GM12878 (cell line): ENCODE results near the gene FRRS1L. TPM values are rescaled to one million over a fixed set of nuclear protein-coding genes. Genes with fewer than 3 reads are reported as not detected.

Experiments used
- ATAC-seq: fragments of 200-7000 bp; cut with Tn5 transposase; 3 replicates; pipeline ENCODE4 v1.9.1; 2020; ENCODE audit warnings: mild to moderate bottlenecking, moderate library complexity
- BruUV-seq: library from RNA; stranded (reverse); fragments of 400-500 nt; replicated peaks from 2 replicates; lab custom pipeline; 2021; lab: Mats Ljungman, UMichigan
- CTCF ChIA-PET: fragments of 300-600 bp; sonication (Branson Sonifier 250); formaldehyde crosslinking; extraction: SDS; loops from one replicate; lab custom pipeline; 2021; ENCODE audit warnings: inconsistent platforms; lab: Yijun Ruan, JAX
- POLR2A ChIA-PET: fragments of 350-600 bp; formaldehyde crosslinking; extraction: SDS; loops from one replicate; lab custom pipeline; 2021; ENCODE audit warnings: inconsistent platforms; lab: Charles Lee
- RAD21 ChIA-PET: fragments of 300-600 bp; sonication (Branson Sonifier 250); formaldehyde crosslinking; loops from one replicate; lab custom pipeline; 2023; ENCODE audit warnings: antibody characterized with exemption; ENCODE audit not compliant: unreplicated experiment; lab: Charles Lee
- SMC1A ChIA-PET: fragments of 300-600 bp; sonication (Branson Sonifier 250); formaldehyde crosslinking; loops from one replicate; lab custom pipeline; 2023; ENCODE audit not compliant: unreplicated experiment, uncharacterized antibody; lab: Charles Lee
- DNase-seq: peaks from one replicate; pipeline ENCODE4 v3.0.0-alpha.2; 2011; ENCODE audit warnings: low read depth, low spot score
- FAIRE-seq: peaks from 3 replicates; lab custom pipeline; 2011; peaks lifted over from hg19 to GRCh38; lab: Jason Lieb, UNC
- H2AFZ ChIP-seq: 2 replicates; pipeline ENCODE4 v1.6.0; 2011; ENCODE audit warnings: low read depth, low read length, control low read depth; ENCODE audit not compliant: control insufficient read depth
- H3K27ac ChIP-seq: 2 replicates; pipeline ENCODE4 v1.5.1; 2011; ENCODE audit warnings: control low read depth; ENCODE audit not compliant: control insufficient read depth, insufficient read depth
- H3K27me3 ChIP-seq, 2 experiments: replicated peaks in 1 of 2; 2 replicates each; pipeline versions ENCODE4 v1.6.0 to v1.6.1; 2011; ENCODE audit warnings: low read length in 1 of 2; ENCODE audit not compliant: control insufficient read depth in 2 of 2, insufficient read depth in 2 of 2
- H3K36me3 ChIP-seq, 2 experiments: 2 replicates each; pipeline ENCODE4 v1.5.1; 2011; ENCODE audit warnings: low read length in 1 of 2; ENCODE audit not compliant: control insufficient read depth in 2 of 2, insufficient read depth in 2 of 2
- H3K4me1 ChIP-seq: 2 replicates; pipeline ENCODE4 v1.6.1; 2011; ENCODE audit warnings: mild to moderate bottlenecking, low read length, moderate library complexity, mixed read lengths; ENCODE audit not compliant: control insufficient read depth, insufficient read depth
- H3K4me2 ChIP-seq: 2 replicates; pipeline ENCODE4 v1.6.0; 2011; ENCODE audit warnings: control low read depth; ENCODE audit not compliant: control insufficient read depth, insufficient read depth
- H3K4me3 ChIP-seq: fragments of 200-600 bp; sonication (generic); 2 replicates; pipeline ENCODE4 v1.5.1; 2016
- H3K79me2 ChIP-seq: 2 replicates; pipeline ENCODE4 v1.6.0; 2011; ENCODE audit warnings: low read length; ENCODE audit not compliant: control insufficient read depth, insufficient read depth
- H3K9ac ChIP-seq: 2 replicates; pipeline ENCODE4 v1.8.0; 2011; ENCODE audit warnings: low read length, control low read depth, mixed read lengths; ENCODE audit not compliant: control insufficient read depth, insufficient read depth
- H3K9me3 ChIP-seq: replicated peaks from 3 replicates; pipeline ENCODE4 v1.5.1; 2011; ENCODE audit warnings: mild to moderate bottlenecking, low read length; ENCODE audit not compliant: control insufficient read depth, insufficient read depth
- H4K20me1 ChIP-seq: 2 replicates; pipeline ENCODE4 v1.6.0; 2011; ENCODE audit not compliant: control insufficient read depth, insufficient read depth
- BCL11A ChIP-seq: IDR thresholded peaks from 2 replicates; pipeline ENCODE4 v1.6.1; 2011; ENCODE audit warnings: low read depth, low read length
- BCLAF1 ChIP-seq: fragments of 450-650 bp; IDR thresholded peaks from 2 replicates; pipeline ENCODE4 v1.6.1; 2017; ENCODE audit warnings: antibody characterized with exemption, mild to moderate bottlenecking, moderate library complexity
- DPF2 ChIP-seq: fragments of 450-650 bp; IDR thresholded peaks from 2 replicates; pipeline ENCODE4 v1.6.1; 2017; ENCODE audit warnings: mild to moderate bottlenecking
- PML ChIP-seq: IDR thresholded peaks from 2 replicates; pipeline ENCODE4 v1.6.1; 2012; ENCODE audit warnings: low read length, inconsistent platforms
- SMAD5 ChIP-seq: IDR thresholded peaks from 2 replicates; pipeline ENCODE4 v1.6.1; 2016; ENCODE audit warnings: antibody characterized with exemption, low read depth
- TAF1 ChIP-seq: IDR thresholded peaks from 2 replicates; pipeline ENCODE4 v1.6.1; 2011; ENCODE audit warnings: mild to moderate bottlenecking, low read depth, low read length, borderline replicate concordance
- YY1 ChIP-seq: IDR thresholded peaks from 2 replicates; pipeline ENCODE4 v1.6.1; 2011; ENCODE audit warnings: low read depth, mild to moderate bottlenecking, low read length
- ZNF24 ChIP-seq: fragments of 450-650 bp; IDR thresholded peaks from 2 replicates; pipeline ENCODE4 v1.6.1; 2017; ENCODE audit warnings: antibody characterized with exemption, mild to moderate bottlenecking
- WGBS: methylation state at CpG from one replicate; pipeline ENCODE4 v1.1.6; 2016; ENCODE audit warnings: low lambda C conversion rate; ENCODE audit not compliant: insufficient replicate concordance, insufficient coverage; ENCODE audit errors: missing lambda C conversion rate; 5-methylcytosine and 5-hydroxymethylcytosine counted together
- in situ Hi-C: fragments of 300-500 bp; cut with MboI; formaldehyde crosslinking; loops from 9 replicates; pipeline ENCODE4 v1.14.3; 2018; ENCODE audit warnings: mixed read lengths
- intact Hi-C: fragments of 100-400 bp; cut with micrococcal nuclease; formaldehyde crosslinking; loops from one replicate; pipeline ENCODE4 v1.14.2; 2022; ENCODE audit not compliant: unreplicated experiment
- polyA plus RNA-seq, 11 experiments: library from polyadenylated mRNA; depleted of rRNA in 4 of 11; unstranded in 6 of 11; stranded (reverse) in 5 of 11; fragments of >200 nt; fragmentation: Nextera tagmentation in 4 of 11; fragmentation: Illumina TruSeq in 1 of 11; extraction: Ambion mirVana in 4 of 11; extraction: Trizol in 1 of 11; gene quantifications; 1 replicate in 1 of 11; 2 replicates in 10 of 11; pipeline versions ENCODE4 v1.2.1 to v1.2.3, GENCODE V29; 2011 to 2016; ENCODE audit warnings: inconsistent platforms in 2 of 11, missing spikeins in 2 of 11, low read depth in 1 of 11
- total RNA-seq, 4 experiments: library from RNA; depleted of rRNA in 3 of 4; stranded (reverse); fragments of >200 nt in 3 of 4; fragmentation: Illumina TruSeq in 1 of 4; extraction: Trizol in 1 of 4; gene quantifications; 2 replicates each; pipeline versions ENCODE4 v1.2.1 to v1.2.3, GENCODE V29; 2013 to 2021
- TF ChIP-seq, protein P1 (sequence below): IDR thresholded peaks from 2 replicates; pipeline ENCODE4 v1.6.1; 2012; ENCODE audit warnings: mild to moderate bottlenecking, low read depth, low read length
- TF ChIP-seq, protein P2 (sequence below): fragments of 450-650 bp; IDR thresholded peaks from 2 replicates; pipeline ENCODE4 v1.6.1; 2016; ENCODE audit warnings: mild to moderate bottlenecking, moderate library complexity, borderline replicate concordance

Gene FRRS1L
- total and polyA plus RNA-seq, 10 of the 15 experiments (the other 5 are each of a cell fraction or from before 2014, with no cell fraction given) = not detected

GRCh38 chr9:109149089-109149488, 18.0 kb downstream of the FRRS1L start:
- FAIRE-seq (no peak), DNase-seq (no peak), ATAC-seq (no peak)
- intact Hi-C loops (no loop called here), in situ Hi-C loops (no loop called here)
- ChIA-PET SMC1A (no interaction called here), CTCF (no interaction called here), RAD21 (no interaction called here), POLR2A (no interaction called here)
- Histone ChIP-seq H3K27ac (no peak overlapping the region), H3K4me3 (no peak overlapping the region), H4K20me1 (no peaks in the 10 kb centered on the region), H2AFZ (no peak overlapping the region), H3K9ac (no peak overlapping the region), H3K9me3 (peaks cover 3% of the 10 kb centered on the region; the same call in 2 of the 3 replicates), H3K36me3 (no peaks in the 10 kb centered on the region), H3K79me2 (no peaks in the 10 kb centered on the region), H3K4me2 (no peak overlapping the region), H3K27me3 (no peaks in the 10 kb centered on the region), H3K4me1 (no peaks in the 10 kb centered on the region)
- 49% methylated on average over 5 of the region's 5 CpGs for WGBS
- no TSS peak for BruUV-seq
- TF ChIP-seq PML = no peak
- TF ChIP-seq YY1 = no peak
- TF ChIP-seq SMAD5 = no peak
- TF ChIP-seq, protein P1, sequence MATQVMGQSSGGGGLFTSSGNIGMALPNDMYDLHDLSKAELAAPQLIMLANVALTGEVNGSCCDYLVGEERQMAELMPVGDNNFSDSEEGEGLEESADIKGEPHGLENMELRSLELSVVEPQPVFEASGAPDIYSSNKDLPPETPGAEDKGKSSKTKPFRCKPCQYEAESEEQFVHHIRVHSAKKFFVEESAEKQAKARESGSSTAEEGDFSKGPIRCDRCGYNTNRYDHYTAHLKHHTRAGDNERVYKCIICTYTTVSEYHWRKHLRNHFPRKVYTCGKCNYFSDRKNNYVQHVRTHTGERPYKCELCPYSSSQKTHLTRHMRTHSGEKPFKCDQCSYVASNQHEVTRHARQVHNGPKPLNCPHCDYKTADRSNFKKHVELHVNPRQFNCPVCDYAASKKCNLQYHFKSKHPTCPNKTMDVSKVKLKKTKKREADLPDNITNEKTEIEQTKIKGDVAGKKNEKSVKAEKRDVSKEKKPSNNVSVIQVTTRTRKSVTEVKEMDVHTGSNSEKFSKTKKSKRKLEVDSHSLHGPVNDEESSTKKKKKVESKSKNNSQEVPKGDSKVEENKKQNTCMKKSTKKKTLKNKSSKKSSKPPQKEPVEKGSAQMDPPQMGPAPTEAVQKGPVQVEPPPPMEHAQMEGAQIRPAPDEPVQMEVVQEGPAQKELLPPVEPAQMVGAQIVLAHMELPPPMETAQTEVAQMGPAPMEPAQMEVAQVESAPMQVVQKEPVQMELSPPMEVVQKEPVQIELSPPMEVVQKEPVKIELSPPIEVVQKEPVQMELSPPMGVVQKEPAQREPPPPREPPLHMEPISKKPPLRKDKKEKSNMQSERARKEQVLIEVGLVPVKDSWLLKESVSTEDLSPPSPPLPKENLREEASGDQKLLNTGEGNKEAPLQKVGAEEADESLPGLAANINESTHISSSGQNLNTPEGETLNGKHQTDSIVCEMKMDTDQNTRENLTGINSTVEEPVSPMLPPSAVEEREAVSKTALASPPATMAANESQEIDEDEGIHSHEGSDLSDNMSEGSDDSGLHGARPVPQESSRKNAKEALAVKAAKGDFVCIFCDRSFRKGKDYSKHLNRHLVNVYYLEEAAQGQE = no peak
- TF ChIP-seq ZNF24 = no peak
- no peak for TF ChIP-seq BCLAF1
- TF ChIP-seq, protein P2, sequence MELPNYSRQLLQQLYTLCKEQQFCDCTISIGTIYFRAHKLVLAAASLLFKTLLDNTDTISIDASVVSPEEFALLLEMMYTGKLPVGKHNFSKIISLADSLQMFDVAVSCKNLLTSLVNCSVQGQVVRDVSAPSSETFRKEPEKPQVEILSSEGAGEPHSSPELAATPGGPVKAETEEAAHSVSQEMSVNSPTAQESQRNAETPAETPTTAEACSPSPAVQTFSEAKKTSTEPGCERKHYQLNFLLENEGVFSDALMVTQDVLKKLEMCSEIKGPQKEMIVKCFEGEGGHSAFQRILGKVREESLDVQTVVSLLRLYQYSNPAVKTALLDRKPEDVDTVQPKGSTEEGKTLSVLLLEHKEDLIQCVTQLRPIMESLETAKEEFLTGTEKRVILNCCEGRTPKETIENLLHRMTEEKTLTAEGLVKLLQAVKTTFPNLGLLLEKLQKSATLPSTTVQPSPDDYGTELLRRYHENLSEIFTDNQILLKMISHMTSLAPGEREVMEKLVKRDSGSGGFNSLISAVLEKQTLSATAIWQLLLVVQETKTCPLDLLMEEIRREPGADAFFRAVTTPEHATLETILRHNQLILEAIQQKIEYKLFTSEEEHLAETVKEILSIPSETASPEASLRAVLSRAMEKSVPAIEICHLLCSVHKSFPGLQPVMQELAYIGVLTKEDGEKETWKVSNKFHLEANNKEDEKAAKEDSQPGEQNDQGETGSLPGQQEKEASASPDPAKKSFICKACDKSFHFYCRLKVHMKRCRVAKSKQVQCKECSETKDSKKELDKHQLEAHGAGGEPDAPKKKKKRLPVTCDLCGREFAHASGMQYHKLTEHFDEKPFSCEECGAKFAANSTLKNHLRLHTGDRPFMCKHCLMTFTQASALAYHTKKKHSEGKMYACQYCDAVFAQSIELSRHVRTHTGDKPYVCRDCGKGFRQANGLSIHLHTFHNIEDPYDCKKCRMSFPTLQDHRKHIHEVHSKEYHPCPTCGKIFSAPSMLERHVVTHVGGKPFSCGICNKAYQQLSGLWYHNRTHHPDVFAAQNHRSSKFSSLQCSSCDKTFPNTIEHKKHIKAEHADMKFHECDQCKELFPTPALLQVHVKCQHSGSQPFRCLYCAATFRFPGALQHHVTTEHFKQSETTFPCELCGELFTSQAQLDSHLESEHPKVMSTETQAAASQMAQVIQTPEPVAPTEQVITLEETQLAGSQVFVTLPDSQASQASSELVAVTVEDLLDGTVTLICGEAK = no peak
- TF ChIP-seq DPF2 = no peak
- TF ChIP-seq BCL11A = no peak
- TF ChIP-seq TAF1 = no peak
